GM19467 (cell line): Measurements from ENCODE around the gene ANXA8.
"Not testable (repeated sequence)": the region's sequence is repeated elsewhere in the genome, so short reads cannot be mapped to it uniquely, and the experiment has no call there.

Experiments
- ATAC-seq: cut with Tn5 transposase; IDR thresholded peaks from one replicate; pipeline ENCODE4 v1.9.1; 2021; ENCODE audit warnings: mild to moderate bottlenecking, moderate library complexity; ENCODE audit not compliant: unreplicated experiment

ANXA8 gene

GRCh38 chr10:47465216-47465917 lies 18.5 kb downstream of the ANXA8 start:
- not testable (repeated sequence) for ATAC-seq

GRCh38 chr10:47462577-47463358 lies 21.1 kb downstream of the ANXA8 start:
- ATAC-seq: not testable (repeated sequence)

GRCh38 chr10:47461261-47461687 lies 22.6 kb downstream of the ANXA8 start:
- not testable (repeated sequence) for ATAC-seq

- no peak for ATAC-seq
These were observed 25.3 kb downstream of the ANXA8 start for GRCh38 chr10:47458466-47459154.

- no peak for ATAC-seq
These were observed 26.1 kb downstream of the ANXA8 start for GRCh38 chr10:47457826-47458225.

- no peak for ATAC-seq
These were observed 26.4 kb downstream of the ANXA8 start for GRCh38 chr10:47457528-47457820.

GRCh38 chr10:47456794-47457527 lies 27.0 kb downstream of the ANXA8 start:
- ATAC-seq: no peak

GRCh38 chr10:47456079-47456785 lies 27.7 kb downstream of the ANXA8 start:
- no peak for ATAC-seq

GRCh38 chr10:47455350-47456078 lies 28.4 kb downstream of the ANXA8 start:
- ATAC-seq: not testable (repeated sequence)

- no peak for ATAC-seq
These were observed 29.2 kb downstream of the ANXA8 start for GRCh38 chr10:47454780-47455058.

- ATAC-seq: no peak
These were observed 29.7 kb downstream of the ANXA8 start for GRCh38 chr10:47454008-47454779.

GRCh38 chr10:47453141-47454007 lies 30.5 kb downstream of the ANXA8 start:
- no peak for ATAC-seq

GRCh38 chr10:47452495-47453140 lies 31.3 kb downstream of the ANXA8 start:
- no peak for ATAC-seq

GRCh38 chr10:47451998-47452494 lies 31.9 kb downstream of the ANXA8 start:
- ATAC-seq: no peak

GRCh38 chr10:47451273-47451997 lies 32.5 kb downstream of the ANXA8 start:
- no peak for ATAC-seq

- ATAC-seq: no peak
These were observed 33.5 kb downstream of the ANXA8 start for GRCh38 chr10:47450442-47450841.

- ATAC-seq: no peak
These were observed 33.9 kb downstream of the ANXA8 start for GRCh38 chr10:47449979-47450378.
